Prostate gland (tissue), 2 donors: ENCODE measurements around the gene CHI3L1.

Experiments used
- POLR2A ChIP-seq: fragments of 450-650 bp; IDR thresholded peaks from one replicate; pipeline ENCODE4 v1.6.1; 2016; ENCODE audit warnings: antibody characterized with exemption, mild to moderate bottlenecking
- POLR2AphosphoS5 ChIP-seq: sonication (generic); formaldehyde crosslinking; IDR thresholded peaks from one replicate; pipeline ENCODE4 v1.6.1; 2017; ENCODE audit warnings: antibody characterized with exemption
- TF ChIP-seq, protein P1 (sequence below), 4 experiments: fragments of 200-600 bp in 2 of 4; fragments of 450-650 bp in 2 of 4; sonication (generic) in 2 of 4; IDR thresholded peaks; 1 replicate in 3 of 4; 2 replicates in 1 of 4; pipeline ENCODE4 v1.5.1; 2016 to 2019; ENCODE audit warnings: antibody characterized with exemption in 4 of 4, mild to moderate bottlenecking in 2 of 4, moderate library complexity in 2 of 4

DNA sequence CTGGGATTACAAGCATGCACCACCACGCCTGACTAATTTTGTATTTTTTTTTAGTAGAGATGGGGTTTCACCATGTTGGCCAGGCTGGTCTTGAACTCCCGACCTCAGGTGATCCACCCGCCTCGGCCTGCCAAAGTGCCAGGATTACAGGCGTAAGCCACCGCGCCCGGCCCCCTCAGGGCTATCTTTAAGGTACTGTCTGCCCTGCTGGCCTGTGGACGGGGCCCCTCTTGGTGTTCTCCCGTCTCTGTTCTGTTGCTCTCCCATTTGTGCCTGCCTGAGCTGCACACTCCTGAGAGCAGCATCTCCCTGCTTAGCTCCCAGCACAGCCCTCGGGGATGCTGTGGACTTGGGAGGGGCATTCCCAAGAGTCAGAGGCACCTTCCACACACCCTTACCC lies 24.8 kb downstream of the CHI3L1 start:
- TF ChIP-seq, protein P1, sequence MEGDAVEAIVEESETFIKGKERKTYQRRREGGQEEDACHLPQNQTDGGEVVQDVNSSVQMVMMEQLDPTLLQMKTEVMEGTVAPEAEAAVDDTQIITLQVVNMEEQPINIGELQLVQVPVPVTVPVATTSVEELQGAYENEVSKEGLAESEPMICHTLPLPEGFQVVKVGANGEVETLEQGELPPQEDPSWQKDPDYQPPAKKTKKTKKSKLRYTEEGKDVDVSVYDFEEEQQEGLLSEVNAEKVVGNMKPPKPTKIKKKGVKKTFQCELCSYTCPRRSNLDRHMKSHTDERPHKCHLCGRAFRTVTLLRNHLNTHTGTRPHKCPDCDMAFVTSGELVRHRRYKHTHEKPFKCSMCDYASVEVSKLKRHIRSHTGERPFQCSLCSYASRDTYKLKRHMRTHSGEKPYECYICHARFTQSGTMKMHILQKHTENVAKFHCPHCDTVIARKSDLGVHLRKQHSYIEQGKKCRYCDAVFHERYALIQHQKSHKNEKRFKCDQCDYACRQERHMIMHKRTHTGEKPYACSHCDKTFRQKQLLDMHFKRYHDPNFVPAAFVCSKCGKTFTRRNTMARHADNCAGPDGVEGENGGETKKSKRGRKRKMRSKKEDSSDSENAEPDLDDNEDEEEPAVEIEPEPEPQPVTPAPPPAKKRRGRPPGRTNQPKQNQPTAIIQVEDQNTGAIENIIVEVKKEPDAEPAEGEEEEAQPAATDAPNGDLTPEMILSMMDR (IDR thresholded peaks at IDR 0.05), result no peak
- TF ChIP-seq POLR2AphosphoS5 (no peak), POLR2A (no peak)
